ENCODE measurements around the gene PLA2G4E. TPM values are rescaled to one million over a fixed set of nuclear protein-coding genes. Genes with fewer than 3 reads are reported as not detected.

PLA2G4E gene
- total and polyA plus RNA-seq, 9 of the 15 experiments (the other 6 are each of a cell fraction or from before 2014, with no cell fraction given) = 0.03 TPM; not detected in 8

- TF ChIP-seq ZBTB40 (IDR thresholded peaks at IDR 0.05) (no peak), ZBTB40 (CRISPR knock-in tag; IDR thresholded peaks at IDR 0.05) (no peak), POLR2AphosphoS2 (IDR thresholded peaks at IDR 0.05; ENCODE audit: low read length) (no peak), SPI1 (IDR thresholded peaks at IDR 0.05; ENCODE audit: borderline replicate concordance, low read depth, low read length) (no peak), BCOR (IDR thresholded peaks at IDR 0.05) (no peak)
Measured at GRCh38 chr15:41974041-41974440, 46.8 kb downstream of the PLA2G4E start (continued).
